ENCODE data around the gene VDR.

VDR gene

DNA sequence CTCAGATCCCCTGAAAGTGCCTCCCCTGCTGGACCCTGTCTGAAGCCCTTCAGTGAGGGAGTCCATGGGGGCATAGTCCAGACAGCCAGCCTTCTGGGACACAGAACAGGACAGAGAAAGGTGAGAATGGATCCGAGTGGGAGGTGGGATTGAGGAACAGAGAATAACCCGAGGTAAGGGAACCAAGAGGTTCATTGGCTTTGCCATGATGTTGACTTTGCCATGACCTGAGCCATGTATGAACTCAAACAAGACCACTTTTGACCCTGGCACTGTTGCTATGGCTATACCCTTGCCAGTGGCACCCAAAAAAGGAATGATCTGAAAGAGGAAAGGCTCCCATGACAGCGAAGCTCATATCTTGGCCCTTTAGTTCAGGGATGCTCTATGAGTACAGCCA is 22.6 kb upstream of the VDR start:
- no peak for DNase-seq

DNA sequence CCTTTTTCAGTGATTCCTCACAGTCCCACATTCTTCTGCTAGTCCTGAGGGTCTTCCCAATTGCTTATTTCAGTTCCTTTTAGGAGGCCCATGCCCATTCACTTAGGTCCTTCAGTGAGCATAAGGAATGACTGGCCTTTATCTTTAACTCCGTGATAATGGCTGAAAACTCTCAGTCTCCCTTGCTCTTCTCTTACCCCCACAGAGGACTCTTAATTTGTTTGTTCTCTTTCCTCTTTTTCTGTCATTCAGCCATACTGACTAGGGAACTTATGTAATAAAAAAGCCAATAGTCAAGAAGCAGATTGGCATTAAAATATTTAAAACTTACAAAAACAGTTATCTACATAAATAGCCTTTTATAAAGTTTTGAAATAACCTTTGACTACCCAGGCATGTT is 17.1 kb upstream of the VDR start:
- no peak for DNase-seq

DNA sequence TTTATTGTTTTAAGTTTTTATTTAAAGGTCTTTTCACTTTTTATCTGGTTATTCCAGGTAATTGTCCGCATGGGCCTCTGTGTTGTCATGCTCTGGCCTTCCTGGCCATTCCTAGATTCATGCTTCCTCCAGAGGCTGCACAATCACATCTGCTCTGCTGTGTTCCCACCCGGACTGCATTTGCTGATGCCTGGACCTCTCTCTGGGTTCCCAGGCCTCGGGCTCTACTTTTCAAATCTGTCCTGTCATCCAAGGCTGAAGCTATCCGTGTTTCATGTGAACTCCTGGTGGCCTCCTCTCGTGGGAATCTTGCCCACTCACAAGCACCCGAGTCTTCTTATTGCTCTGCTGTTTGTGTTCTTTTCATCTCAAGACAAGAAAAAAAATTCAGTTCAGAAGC is 16.1 kb upstream of the VDR start:
- DNase-seq, result no peak

DNA sequence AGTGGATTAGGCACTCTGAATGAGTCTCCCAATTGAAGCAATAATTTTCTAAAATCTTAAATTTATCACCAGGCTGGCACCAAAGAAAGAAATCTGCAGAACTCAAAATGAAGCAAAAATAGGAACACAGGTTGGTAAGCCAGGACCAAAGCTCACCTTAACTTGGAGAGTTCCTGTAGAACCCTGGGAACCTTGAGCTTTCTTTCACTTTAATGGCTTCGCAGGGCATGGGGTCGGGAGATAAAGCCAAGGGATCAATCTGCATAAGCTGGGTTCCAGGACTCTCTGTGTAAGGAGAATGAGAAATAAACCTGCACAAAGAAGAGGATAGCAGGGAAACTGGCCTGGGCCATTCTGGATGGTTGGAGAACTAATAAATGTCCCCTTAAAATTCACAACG is 8.3 kb upstream of the VDR start:
- DNase-seq, result no peak

DNA sequence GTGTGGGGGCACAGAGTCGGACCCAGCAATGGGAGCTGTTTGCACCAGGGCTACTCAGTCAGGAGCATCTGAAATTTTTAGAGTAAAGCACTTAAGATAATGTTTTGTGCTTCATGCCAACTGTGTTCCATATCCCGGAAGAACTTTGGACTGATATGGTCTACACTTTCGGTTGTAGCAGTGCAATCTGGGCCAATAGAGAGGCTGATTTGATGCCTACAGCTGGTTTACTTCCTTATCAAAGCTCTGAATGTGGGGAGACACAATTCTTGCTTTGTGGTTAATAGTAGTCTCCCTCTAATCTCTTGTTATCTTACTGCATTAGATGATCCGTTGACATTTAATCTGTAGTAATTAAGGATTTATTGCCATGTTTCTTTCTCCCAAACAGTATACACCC is 7.8 kb upstream of the VDR start:
- no peak for DNase-seq

DNA sequence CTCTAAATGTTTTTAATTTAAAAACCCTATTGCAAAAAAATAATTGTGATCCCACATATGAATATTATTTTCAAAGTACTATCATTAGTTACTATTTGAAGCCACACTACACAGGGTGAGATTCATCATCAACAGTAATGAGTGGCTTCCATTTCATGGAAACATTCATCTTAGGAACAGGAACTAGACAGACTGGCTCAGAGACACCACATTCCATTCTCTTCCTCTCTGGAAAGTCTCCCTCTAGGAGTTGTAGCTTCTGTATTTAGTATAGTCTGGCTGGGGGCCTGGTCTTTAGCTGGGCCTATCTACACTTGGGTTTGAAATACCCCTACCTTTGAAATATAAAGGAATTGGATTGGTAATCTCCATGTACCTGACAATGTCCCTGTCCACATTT is 6.2 kb upstream of the VDR start:
- no peak for DNase-seq

DNA sequence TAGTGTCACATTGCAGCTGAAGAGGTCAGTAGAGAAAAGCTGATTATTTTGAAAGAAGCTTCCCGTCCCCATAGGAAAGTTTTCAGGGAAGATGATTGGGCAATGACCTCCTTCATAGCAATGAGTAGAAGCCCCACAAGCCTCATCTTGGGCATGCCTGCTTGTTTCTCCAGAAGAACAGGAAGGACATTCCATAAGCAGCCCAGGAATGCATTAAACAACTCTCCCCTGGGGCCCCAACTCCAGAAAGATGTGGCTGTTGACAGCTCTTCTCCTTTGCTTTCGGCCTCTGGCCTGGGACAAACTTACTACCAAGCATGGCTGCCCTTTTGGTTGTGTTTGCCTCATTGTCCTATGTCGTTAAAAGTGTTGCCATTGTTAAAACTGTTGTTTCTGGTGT is 5.7 kb upstream of the VDR start:
- no peak for DNase-seq

DNA sequence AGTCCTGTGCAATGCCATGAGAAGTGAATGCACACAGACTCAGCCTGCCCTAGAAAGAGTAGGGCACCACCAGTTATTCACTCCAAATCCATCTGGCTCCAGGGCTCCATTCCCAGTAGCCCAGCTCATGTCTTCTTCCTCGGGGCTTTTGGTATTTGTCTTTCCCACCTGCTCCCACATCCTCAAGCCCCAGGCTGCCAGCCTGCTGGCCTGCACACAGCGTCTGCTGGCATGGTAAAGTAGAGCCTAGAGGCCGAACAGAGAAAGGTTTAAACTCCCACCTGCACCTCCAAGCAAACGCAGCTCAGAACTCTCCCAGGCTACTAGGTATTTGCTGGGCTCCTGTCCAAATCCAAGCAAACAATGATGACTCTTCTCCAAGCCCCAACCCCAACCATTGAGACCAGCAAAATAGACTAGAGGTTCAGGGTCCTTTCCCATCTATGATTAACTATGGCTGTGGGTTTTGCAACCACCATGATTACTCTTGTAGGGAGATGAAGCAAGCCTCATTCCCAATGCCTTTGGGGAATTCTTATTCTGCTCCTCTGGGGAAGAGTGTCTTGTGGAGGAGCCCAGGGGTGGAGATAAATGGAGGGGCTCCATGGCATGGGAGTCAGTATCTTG is 5.2 kb upstream of the VDR start:
- DNase-seq, result no peak

DNA sequence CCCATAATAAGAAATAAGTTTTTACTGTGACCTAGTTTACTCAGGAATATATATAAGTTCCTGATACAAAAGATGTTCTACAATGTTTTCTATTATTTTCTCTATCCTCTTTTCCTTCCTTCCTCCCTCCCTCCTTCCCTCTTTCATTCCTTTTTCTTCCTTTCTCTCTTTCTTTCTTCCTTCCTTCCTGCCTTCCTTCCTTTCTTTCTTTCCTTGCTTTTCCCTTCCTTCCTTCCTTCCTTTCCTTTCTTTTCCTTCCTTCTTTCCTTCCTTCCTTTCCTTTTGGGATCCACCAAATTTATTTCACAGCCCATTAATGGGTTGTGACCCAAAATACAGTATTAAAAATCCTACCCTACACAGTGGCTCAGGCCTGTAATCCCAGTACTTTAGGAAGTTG is 3.9 kb upstream of the VDR start:
- DNase-seq, result no peak

DNA sequence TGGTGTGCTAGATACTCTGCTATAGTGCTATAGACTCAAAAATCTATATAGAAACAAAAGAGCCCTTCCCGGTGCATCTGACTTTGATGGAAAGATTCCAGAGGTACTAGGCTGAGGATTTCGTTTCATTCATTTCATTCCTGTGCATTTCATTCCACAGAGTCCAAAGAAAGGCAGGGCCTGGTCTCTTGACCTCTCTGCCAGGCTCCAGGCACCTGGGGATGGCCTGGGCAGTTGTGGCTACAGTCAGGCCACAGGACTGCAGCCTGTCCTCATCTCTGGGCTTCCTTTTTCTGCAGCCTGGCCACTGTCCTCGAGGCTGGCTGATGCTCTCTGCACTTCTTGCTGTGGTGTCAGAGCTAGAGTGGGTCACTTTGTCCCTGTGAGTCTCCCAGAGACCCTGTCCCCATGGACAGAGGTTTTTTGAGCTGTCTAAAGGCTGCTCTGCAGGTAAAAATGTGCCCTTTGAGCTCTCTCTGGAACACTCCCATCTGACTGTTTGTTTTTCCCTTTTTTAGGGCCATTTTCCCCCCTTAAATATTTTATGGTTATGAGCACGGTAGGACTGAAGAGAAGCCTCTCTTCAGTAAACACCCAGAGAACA is 3.2 kb upstream of the VDR start:
- DNase-seq, result no peak

DNA sequence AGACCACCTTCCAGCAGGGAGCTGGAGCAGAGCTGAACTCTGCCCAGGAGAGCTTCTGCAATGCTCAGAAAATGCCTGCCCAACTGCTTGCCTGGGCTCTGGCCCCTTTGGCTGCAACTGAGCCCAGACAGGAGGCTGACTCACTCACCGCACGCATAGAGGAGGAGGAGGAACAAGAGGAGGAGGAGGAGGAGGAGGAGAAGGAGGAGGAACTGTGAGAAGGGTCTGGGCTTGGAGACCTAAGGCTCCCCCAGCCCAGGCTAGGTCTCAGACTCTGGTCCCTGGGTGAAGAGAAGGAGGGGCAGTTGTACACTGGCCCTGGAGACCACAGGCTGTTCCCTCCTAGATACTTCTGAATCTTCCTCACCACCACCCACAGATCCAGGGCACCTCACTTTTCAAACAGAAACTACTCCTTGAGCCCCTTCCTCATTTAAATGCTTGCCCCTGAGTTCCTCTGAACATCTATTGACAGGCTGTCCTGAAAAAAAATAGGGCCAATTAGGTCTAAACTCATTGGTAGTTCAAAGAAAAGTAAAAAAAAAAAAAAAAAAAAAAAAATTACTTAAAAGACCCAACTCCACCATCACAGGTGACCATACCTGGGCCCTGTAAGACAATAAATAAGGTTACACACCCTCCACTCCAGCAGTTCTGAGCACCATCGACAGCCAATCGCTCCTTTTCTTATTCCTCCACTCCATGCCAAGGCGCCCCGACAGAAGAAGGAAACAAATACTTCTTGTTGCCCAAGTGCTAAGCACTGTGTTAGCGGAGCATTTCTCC is 674 bp downstream of the VDR start:
- DNase-seq, result no peak

DNA sequence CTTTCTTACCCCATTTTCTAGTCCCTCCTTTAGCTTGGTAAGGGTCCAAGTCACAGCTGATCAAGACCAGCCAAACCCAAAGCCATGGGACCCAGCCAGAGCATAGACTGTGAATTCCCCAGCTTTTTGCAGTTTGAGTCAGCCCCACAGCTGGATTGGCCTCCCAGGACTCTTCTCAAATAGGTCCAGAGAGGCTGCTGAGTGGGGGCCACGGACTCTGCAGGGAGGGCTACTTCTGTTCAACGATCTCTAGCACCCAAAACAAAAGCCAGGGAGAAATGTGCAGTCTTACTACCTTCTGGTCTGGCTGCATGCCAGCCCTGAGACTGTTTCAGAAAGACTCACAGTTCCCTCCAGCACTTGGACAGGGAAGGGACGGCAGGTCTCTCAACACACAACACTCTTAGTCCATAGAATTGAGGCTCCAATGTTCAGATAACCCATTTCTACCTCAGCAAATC is 1.6 kb downstream of the VDR start:
- no peak for DNase-seq

DNA sequence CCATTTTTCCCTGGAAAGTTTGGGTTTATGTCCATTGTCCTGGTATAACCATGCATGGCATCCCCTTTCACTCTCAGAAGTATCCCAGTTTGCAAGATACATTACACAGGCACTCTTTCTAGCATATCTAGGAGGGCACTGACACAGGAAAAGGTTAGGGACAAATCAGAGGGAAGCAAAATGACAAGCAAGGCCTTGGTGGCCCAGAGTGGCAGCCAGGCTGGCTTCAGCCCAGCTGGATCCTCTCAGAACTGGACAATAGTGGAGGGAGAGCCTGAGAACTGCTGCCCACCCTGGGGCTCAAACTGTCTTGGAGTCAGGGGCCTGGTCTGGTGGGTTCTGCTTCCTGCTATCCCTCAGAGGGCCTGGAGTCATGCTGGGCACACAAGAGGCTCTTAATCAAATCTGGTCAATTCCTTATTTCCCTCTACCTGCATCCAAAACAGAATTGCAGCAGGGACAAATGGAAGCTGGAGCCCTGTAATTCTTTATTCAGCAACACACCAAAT is 2.6 kb downstream of the VDR start:
- no peak for DNase-seq

DNA sequence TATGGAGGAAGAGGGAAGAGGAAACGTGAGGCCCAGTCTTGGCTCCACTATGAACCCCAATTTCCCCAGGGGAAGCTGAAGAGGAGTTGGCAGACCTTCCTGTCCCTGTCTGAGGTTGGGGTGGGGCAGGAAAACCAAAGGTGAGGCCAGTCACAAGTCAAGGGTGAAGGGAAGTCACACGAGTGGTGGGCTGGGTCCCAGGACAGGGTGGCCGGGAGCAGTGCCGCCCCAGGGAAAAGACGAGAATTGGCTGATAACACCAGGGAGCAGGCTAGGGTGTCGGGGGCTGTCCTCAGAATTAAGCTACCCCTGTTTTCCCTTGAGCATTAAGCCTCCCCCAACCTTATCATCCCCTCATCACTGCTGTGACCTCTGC is 3.1 kb downstream of the VDR start:
- DNase-seq, result no peak

DNA sequence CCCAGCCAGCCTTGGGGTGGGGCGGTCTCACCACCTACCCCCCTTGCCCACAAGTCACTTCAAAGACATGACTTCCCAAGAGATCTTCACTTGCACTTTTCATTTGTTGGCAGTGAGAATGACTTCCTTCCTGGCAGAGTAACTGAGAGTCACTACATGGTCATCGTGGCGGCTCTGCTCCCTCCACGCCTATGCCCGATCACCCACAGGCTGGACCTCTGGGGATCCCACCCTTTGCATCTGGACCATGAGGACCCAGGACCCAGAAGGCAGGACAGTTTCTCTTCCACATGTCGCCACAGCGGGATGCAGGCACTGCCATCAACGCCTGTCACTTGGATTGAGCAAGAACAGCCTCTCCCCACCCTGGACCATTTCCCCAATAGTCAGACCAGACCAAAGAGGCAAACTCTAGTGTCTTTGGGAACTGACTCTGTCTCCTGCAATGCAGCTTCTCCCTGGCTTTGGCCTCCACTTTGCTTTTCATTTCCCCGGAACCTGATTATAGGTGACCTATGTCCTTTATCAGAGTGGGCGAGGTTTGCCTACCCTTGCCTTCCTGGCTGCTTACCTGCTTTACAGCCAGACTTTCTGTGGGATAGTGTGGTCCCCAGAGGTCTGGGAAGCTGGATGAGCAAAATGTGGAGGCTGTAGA is 3.6 kb downstream of the VDR start:
- no peak for DNase-seq

DNA sequence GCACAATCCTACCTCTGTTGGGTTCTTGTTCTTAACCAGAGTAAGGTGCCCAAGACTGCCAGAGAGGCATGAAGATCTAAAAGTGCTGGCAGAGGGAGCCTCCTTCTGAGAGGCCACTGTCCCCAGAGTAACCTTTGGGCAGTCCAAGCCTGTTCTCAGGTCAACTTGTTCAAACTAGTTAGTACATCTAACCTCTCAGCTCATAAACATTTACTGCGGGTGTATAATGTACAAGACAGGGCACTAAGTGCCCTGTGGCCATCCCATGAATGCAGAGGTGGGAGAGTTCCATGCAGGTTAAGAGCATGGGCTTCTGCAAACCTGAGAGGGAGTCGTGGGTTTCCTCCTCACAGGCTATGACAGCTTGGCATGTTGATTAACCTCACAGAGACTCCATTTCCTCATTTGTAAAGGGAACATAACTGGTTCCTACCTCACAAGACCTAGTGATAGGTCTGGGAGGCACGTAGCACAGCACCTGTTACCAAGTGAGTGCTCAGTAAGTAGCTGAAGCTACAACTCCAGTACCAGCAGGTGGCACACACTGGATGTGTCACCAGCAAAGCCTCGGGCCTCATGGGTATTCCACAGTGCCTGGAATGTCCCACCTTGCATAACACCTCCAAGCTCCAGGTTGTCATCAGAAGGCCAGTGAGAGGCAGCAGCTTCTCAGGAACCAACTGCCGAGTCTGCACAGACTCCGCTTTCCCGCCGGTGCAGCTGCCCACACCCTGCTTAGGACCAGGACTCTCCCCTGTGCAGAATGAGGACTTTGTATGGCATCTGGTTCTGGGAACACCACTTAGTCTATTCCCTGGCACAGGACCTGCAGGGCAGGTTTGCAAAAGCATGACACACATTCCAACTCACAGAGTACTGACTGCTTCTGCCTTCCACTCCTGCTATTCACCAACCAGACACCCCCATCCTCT is 4.4 kb downstream of the VDR start:
- peak in 1 of 2 experiments; percentile 16 for DNase-seq

DNA sequence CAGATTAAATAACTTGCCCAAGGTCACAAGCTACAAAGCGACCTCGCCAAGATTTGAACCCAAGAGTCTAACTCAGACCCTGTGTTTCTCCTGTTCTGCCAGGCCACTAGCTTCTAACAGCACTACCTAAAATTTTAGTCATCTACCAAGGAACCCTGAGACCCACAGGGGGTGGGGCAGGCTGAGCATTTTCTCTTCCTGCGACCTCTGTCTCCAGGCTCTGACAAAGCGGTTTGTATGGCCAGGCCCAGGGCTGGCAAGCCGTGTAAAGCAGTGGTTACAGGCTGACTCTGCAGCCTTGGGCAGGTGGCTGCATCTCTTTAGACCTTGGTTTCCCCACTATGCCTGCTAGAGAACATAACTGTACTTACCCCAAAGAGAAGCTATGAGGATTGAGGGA is 5.3 kb downstream of the VDR start:
- DNase-seq, result no peak

DNA sequence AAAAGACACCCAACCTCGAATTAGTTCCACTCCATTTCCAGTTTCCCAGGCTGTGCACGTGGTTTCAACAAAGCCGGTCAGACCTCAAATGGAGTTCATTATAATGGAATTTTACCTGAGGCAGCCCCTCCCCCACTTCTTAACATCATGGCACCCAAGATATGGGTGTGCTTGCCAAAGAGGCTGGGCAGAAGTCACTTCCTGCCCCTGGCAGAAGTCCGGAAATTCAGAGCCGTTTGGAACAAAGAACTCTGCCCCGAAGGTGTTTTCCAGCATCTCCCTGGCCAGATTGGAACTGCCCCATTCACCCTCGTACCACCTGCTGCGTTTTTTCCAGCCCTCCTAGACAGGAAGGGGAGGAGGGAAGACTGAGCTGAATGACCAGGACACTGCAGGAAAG is 8.2 kb downstream of the VDR start:
- DNase-seq, result no peak

DNA sequence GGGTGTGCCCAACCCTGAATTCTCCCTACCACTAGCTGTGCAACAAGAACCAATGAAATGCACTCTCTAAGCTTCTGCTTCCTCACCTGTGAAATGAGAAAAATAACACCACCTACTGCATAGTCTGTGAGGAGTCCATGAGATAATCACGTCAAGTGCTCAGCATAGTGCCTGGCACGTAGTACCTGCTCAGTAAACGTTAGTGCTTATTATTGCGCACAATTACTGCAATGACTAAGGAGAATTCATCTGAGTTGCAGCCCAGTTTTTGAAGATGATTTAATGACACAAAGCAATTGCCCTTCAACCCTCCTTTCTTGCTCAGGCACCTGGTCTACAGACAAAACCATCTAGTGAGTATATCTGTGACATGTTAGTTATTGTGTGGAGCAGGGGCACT is 8.8 kb downstream of the VDR start:
- DNase-seq, result no peak

DNA sequence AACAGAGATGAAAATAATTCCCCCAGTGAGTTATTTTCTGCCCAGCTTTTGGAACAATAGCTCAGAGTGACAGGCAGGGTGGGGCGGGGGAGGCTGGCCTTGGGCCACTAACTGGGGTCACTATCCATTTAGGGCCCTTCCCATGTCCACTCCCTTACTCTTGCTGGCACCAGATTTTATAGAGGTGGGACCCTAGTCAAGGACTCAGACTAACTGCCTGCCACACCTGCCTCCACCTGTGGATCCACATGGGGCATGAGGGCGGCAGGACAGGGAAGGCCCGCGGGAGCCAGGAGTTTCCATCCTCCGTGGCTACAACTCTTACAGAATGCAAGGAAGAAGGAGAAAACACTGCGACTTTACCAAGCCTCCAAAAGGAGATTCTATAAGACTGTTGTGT is 10.1 kb downstream of the VDR start:
- no peak for DNase-seq

DNA sequence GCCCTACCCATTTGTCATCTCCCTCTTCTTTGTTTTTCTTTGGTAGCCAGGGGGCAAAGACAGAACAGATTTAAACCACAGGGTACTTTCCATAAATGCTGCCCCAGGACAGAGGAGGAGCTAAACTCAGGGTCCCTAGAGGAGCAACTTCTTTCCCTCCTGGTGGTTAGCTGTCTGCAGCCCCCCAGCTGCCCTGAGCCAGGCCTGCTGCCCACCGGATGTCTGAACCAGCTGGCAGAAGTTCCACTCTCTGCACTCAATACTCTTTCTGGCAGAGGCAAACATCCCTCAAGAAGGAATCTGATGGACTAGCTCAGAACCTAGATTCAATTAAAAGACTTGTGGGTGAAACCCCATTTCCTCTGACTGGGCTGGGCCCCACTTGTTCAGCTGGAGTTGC is 10.7 kb downstream of the VDR start:
- no peak for DNase-seq

DNA sequence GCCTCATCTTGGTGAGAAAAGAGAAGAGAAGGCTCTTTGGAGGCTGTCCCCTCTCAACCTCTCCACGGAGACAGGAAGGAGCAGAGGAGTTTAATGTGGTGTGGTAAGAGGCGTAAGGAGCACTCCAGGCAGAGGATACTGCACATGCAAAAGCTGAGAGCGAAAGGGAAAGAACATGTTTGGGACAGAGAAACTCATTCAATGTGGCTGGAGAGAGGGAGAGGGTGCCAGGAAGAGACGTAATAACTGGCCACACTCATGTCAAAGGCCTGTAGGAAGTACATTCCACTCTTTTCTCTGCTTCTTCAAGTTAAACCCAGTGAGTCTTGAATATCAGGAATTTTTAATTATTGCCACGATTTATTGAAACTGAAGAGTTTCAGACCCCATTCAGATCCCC is 12.0 kb downstream of the VDR start:
- DNase-seq, result no peak

DNA sequence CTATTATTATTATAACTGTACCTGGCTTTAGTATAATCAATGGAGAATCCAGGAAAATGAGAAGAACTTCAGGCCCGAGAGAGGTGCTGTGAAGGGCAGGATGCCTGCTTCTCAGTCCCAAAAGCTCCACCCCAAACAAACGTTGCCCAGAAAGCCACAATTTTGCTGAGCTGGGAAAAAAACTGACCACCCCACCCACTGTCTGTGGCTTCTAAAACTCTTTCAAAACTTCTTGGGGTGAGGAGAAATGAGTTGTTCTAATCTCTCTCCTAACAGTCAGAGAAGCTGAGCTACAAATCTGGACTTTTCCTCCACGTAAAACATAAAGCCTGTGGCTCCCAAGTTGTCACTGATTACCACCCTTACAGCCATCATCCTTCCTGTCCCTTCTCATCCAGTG is 13.4 kb downstream of the VDR start:
- DNase-seq, result no peak

Data from SHP77 (cell line).